ENCODE measurements around the gene AOPEP.

Gene AOPEP

DNA sequence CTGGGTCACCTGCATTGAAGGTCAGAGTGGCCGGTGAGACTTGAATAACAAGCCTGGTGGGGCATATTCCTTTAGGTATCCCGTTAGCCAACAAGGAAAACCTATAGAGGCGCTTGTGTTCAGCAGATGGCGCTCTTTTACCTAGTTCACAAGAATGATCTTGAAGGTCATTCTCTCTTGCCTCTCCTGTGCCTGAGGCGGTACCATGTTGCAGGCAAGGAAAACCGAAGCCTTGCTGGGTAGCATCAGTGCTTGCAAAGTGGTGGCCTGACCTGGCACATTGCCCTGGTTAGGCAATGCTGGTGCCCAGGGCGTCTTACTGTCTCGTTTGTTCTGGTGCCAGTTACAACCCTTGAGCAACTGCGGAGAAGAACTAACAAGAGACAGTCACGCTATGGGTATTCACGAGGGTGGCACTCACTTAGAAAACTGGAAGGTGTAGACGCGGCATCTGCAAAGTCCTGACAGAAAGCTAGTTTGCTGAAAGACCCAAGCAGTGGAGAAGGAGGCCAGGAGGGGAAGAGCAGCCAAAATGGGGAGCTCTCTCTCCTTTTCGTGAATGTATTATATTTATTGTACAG, 56.7 kb downstream of the AOPEP start:
- TF ChIP-seq CTCF (conservative IDR thresholded peaks at IDR 0.05), result peak; percentile 78
- H3K27ac ChIP-seq, result peak overlapping the region; percentile 56

- no peak for TF ChIP-seq CTCF (conservative IDR thresholded peaks at IDR 0.05)
- peak overlapping the region; percentile 56 for H3K27ac ChIP-seq
Measured at GRCh38 chr9:94783928-94784327, 57.4 kb downstream of the AOPEP start.

- no peak for TF ChIP-seq CTCF (conservative IDR thresholded peaks at IDR 0.05)
- no peak overlapping the region for H3K27ac ChIP-seq
Measured at GRCh38 chr9:94785215-94786169, 59.0 kb downstream of the AOPEP start.

DNA sequence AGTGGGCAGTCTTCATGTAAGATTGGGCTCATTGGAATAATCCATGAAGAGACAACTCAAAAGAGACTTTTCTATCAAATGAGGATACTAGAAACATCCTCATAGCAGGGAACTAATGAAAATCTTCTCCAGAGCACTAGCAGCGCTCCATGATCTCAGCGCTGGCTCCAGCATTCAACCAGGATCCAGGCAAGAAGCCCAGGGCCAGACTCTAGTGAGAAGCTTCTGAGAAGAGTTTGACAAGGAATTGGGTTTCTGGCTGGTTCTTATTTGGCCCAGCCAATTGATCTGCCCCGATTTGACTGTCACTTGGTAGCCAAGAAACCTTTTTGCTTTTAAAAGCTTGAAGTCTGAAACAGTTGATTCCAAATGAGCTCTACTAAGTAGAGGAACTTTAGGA, 60.1 kb downstream of the AOPEP start:
- H3K27ac ChIP-seq, result no peak overlapping the region
- TF ChIP-seq CTCF (conservative IDR thresholded peaks at IDR 0.05), result no peak

- no peak for TF ChIP-seq CTCF (conservative IDR thresholded peaks at IDR 0.05)
- no peak overlapping the region for H3K27ac ChIP-seq
Measured at GRCh38 chr9:94787266-94787665, 60.8 kb downstream of the AOPEP start.

- H3K27ac ChIP-seq, result no peak overlapping the region
- TF ChIP-seq CTCF (conservative IDR thresholded peaks at IDR 0.05), result no peak
Measured at GRCh38 chr9:94788570-94789105, 62.1 kb downstream of the AOPEP start.

DNA sequence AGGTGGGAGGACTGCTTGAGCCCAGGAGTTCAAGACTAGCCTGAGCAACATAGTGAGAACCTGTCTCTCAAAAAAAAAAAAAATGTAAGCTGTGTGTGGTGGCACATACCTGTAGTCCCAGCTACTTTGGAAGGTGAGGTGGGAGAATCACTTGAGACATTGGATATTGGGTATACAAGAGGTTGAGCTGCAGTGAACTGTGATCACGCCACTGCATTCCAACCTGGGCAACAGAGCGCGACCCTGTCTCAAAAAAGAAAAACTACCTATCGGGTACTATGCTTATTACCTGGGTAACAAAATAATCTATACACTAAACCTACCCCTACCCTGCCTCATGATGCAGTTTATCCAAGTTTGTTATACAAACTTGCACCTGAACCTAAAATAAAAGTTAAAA, 64.9 kb downstream of the AOPEP start:
- no peak overlapping the region for H3K27ac ChIP-seq
- no peak for TF ChIP-seq CTCF (conservative IDR thresholded peaks at IDR 0.05)
